GM18907 (cell line): ENCODE measurements around the gene GLI3.

Source experiments
- ATAC-seq: cut with Tn5 transposase; IDR thresholded peaks from one replicate; pipeline ENCODE4 v1.9.1; 2021; ENCODE audit warnings: mild to moderate bottlenecking, moderate library complexity; ENCODE audit not compliant: unreplicated experiment

Gene GLI3

DNA sequence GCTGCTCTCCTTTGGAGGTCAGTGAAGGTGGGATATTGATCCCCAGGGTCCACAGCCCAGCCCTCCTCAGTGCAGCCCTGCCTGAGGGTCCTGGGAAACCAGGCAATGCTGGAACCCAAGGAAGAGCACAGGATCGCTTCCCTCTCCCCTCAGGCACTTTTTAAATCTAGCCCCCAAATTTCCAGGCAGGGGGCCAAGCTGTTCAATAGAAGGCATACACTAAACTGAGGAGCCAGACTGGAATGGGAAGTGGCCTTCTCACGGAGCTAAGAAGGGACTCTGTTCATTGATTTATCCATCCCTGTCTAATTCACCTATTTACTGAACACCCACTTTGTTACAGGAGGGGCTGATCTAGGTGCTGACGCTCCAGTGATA, 60.3 kb downstream of the GLI3 start:
- ATAC-seq, result no peak

DNA sequence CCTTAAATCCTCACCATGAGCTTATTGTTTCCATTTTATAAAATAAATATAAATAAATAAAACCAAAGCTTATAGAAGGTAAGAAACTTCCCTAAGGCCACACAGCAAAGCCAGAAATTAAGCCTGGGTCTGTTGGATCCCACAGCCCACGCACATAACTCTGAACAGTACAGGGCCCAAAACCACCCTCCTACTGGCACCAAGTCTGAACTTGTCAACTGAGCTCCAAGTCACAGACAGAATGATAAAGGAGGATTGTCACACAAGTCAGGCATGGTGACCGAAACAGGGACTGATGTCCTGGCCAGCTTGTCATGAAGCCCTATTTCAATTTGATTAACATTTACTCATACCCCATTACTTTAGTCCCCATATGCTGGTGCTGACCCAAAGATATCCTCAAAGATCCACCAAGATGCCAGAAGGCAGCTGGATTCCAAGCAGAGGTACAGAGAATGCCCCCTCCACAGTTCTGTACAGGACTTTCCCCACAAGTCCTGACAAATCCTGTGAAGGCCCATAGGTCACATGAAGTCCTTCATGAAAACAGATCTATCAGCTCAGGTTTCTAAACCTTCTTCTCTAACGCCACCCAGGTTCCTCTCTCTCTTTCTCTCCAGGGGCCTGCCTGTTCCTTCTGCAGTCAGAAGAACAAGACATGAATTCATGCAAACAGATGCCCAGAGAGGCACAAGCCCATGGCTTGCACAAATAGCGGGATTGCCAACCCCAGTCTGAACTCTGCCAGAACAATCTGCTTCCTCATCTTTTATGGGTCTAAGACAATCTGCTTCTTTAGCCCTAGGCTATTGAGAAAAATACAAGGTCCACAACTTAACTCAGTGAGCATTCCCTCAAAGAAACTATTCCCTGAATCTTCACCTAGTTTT, 60.9 kb downstream of the GLI3 start:
- no peak for ATAC-seq

DNA sequence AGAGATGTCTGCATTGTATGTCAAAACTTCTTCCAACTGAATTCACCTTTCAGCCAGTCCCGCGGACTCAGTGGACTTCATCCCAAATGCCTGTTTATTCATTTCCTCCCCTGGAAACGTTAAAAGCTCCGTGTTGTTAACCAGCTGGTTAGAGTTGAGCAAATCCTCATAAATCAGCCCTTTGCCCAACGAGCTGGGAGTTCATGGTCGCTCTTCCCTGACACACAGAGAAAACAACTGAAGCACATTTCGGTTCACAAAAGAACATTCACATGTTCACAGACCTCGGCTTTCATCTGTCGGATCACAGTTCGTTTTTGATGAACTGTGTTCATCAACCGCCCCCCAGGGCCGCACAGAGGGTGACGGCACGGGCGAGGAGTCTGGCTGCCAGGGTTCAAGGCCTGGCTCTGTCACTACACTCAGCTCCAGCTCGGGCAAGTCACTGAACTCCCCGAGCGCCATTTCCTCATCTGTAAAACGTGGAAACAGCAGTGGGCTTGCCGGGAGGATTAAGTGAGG, 62.6 kb downstream of the GLI3 start:
- no peak for ATAC-seq

DNA sequence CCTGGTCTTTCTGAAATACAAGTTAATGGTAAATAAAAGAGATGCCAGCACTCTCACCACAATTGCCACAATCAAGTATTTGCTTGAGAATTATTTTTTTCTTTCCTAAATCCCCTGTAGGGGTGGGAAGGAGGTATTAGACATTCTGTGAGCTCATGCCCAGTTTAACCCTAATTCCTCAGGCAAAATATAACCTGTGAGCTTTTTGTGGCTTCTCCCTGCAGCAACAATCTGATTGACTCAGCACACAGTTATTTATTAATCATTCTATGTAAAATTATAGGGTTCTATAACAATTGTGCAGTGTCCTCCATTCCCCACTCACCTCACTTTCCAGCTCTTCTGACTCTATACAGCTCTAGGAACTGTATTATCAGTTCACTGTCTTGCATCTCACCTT, 66.3 kb downstream of the GLI3 start:
- no peak for ATAC-seq

DNA sequence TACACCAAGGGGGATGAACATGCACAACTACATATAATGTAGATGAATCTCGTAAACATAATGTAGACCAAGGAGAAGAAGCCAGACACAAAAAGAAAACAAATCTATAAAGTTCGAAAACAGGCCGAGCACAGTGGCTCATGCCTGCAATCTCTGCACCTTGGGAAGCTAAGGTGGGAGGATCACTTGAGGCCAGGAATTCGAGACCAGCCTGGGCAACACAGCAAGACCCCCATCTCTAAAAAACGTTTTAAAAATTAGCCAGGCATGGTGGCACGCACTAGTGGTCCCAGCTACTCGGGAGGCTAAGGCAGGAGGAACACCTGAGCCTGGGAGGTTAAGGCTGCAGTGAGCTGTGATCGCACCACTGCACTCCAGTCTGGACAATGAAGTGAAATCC, 68.5 kb downstream of the GLI3 start:
- no peak for ATAC-seq

DNA sequence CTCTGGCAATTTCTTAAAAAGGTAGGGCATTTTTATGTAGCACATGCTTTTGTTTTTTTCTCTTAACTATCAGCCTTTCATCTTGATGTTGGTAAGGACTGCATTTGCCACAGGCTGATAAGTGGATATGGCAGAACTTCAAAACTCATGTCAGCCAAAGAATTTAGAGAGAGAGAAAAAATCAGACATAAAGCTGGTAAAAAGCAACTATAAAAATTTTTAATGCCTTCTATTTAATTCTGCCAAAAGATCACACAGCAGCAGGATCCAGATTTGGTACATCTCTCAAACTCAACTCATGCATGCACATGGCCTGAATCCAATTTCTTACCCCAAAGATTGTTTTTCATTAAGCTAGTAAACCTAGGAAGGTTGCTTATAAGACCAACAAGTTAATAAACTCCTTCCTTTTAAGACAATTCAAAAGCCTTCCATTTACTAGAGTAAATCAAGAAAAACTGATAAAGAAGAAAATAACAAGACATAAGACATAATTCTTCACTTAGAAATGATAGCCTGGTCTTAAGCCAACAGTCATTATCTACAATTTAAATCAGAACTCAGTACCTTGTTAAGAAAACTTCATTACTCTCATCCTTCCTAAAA, 69.3 kb downstream of the GLI3 start:
- ATAC-seq, result no peak

DNA sequence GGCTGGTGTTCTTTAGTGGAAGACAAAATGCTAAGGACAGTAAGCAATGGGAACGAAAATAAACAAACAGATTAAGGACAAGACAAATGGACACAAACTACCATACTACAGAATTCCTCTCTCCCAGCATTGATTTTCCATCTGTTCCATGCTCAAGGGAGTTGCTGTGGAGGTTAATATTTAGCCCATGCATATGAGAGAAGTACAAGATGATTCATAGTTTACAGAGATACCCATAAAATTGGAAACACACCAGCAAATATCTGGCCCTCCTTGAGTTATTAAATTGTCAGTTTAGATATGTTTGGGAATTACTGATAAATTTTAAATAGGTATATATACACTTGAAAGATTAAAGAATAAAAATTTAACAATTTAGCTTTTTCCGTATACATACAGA, 69.8 kb downstream of the GLI3 start:
- no peak for ATAC-seq

DNA sequence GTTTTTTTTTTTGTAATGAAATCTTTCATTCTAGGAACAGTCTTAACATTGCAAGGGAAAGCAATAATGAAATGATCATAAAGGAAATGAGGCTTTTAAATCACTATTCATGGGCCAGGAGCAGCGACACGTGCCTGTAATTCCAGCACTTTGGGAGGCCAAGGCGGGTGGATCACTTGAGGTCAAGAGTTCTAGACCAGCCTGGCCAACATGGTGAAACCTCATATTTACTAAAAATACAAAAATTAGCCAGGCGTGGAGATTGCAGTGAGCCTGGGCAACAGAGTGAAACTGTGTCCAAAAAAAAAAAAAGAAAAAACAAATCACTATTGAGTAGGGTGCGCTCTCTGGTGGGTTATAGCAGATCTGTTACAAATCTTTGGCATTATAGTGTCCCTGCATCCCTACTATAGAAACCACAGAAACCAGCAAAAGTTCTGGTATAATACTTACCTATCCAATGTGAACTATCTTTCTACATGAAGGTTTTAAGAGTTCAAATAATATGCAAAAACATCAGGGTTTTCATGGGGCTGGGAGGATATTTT, 72.1 kb downstream of the GLI3 start:
- ATAC-seq, result no peak

DNA sequence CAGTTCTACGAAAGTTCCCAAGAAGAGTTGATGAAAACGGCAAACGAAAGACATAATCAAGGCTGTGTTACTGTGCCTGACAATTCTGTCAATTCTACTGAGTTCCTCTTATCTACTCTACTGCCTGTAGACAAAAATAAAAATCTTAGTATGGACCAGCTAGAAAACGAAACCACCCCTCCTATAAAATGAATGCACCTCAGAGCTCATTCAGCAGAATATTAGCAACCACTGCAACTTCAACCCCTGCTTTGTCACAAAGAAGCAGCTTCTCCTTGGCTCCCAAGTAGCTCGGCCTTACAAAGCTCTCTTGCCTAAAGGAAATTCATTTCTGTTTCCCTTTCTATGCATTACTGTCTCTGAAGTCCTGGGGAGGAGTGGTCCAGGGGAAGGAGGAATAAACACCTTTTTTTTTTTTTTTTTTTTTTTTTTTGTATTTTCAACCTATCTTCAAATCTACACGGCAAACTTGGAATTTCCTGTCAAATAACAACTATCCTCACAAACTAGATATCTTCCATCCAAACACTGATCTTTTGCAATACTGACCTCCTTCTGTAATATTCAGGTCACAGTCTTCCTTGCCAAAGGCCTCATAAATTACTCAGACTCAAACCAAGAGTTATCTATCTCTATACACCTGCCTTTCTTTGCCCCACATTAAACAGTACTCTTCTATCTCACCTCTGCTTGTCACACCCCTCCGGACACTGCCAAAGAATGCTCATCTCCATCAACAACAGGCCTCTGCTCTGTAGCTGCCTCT, 74.3 kb downstream of the GLI3 start:
- no peak for ATAC-seq

DNA sequence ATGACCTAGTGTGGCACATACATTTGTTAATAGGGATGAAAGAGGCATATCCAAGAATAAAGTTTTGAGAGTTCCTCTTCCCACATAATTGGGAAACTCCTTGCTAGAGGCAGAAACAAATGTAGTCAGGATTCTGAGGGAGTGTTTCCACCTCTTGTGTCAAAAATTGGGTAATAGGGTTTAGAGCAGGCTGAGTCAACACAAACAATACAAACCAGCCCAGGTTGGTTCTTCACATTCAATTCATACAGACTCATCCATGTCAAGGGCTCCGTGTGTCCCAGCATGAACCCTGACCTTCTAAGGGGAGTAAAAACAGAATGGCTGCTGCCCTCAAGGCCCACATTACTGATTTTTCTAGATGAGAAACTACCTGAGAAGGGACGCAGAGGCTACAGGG, 75.3 kb downstream of the GLI3 start:
- ATAC-seq, result no peak

DNA sequence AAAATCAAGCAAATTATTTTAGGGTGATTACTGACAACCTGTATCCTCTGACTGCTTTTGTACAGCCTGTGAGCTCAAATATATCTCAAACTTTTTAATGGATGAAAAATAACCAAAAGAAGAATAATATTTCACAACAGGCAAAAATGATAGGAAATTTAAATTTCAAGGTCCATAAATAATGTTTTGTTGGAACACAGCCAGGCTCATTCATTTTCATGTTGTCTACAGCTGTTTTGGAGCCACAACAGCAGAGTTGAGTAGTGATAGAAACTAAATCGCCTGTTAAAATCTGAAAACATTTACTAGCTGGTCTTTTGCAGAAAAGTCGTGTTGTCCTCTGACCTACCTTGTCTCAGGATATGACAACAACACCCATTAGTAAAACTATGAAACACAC, 75.9 kb downstream of the GLI3 start:
- no peak for ATAC-seq

DNA sequence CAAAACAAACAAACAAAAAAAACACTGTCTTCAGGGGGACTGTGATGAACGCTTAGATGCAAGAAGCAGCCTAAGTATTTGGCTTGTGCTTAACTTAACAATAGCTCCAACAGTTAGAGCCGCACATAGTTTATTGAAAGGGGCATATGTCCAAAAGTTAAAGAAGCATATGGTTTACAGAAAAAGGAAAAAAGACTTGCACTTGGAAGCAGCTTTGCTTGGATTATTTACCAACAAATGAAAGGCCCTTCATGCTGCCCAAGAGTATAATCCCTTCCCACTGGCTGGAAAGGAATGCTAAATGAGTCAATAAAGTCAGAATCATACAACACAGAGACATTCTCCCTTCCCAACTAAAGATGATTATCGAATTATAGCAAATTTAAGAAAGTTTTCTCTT, 77.9 kb downstream of the GLI3 start:
- no peak for ATAC-seq

DNA sequence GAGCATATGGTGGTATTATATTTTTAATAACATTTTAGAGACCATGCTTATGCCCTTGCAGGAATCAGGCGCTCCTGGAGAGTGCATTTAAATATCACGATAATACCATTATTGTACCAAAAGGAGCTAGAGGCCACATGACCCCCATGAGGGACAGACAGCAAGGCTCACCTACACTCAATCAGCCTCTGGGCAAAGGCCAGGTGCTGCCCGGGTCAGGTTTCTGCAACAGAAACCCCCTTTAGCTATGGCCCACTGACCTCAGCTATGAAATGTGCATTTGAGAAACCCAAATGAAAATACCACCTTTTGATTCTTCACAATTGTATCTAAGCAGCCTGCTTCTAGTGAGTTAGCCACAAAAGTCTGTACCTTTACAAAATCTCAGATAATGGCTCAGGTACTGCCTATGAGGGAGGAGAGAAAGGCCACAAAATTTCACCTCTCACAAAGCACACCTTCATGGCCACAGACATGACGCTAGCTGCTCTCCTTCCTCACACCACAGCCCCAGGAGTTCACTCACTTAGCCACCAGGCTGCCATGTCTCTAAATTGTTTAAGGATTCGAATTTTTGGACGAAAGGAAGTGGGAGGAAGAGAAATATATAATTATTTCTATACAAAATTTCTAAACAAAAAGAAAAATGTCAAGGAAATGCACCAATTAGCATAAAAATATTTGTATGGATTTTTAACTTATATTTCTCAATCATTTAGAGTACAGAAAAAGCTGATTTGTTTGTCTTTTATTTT, 79.9 kb downstream of the GLI3 start:
- ATAC-seq, result no peak

DNA sequence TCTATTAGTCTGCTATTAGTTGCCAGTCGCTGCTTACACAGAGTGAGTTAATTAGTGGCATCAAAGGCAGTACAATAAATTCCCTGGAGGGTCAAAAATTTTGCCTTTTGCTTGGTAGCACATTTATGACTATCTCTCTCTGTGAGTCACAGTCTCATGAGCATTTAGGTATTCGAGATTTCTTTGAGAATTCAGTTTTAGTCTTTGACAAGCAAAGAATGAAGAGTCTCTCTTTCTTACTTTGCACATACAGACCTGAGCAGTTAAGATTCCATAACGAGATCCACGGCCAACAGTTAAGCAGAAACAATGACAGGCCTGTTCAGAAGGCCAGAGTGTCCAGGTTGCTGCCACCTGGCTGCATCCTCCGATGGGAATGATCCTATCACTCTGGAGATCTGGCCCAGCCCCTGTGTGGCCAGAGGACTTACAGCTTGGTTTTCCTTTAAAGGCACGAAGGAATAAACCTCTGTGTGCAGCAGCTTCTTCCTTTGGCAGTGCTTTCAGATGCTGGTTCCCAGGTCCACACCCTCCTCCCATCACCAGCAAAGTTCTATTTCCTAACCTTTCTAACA, 80.6 kb downstream of the GLI3 start:
- no peak for ATAC-seq

DNA sequence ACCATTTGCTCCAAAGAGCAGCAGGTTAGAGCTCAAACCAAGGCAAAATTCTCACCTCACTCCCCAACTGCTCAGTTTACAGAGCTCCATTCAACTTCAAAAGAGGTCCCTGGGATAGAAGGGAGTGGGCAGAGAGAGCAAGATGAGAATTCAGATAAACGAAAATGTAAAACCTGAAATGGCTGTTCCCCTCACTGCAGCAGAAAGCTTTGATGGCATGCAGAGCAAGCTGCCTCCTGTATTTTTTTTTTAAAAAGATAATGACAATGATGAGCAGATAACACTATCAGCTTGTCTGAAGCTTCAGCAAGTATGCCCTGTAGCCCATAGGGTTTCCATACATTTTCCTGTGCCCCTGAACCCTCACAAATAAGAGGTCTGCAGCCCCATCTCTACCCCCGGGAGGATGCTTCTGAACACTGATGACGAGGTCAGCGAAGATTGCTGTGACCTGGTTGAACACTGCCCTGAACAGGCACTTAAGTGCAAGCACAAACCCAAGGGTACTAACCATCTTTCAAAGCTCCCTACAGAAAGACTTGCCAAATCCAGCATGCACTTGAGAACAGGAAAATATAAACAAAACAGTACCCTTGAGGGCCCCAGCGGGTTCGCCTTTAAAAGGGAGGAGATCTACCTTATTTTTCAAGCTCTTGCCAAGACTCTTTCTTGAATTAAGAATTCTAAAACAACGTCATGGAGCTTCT, 81.3 kb downstream of the GLI3 start:
- ATAC-seq, result no peak

DNA sequence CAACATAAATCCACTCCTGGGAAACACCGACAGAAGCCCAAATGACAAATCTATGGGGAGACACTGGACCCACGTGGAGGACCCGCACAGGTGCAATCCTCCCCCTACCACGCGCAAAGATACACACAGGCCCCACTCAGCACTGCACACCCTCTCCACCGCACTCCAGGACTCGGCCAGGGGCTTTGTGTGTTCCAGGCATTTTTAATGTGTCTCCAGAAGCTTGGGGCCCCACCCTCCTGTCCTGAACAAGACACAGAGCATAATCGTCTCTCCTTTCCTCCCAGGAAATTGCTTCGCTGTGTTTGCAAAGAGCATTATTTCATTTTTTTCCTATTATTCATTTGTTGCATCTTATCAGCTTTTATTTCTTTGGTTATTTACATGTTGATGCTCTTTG, 82.8 kb downstream of the GLI3 start:
- ATAC-seq, result no peak

DNA sequence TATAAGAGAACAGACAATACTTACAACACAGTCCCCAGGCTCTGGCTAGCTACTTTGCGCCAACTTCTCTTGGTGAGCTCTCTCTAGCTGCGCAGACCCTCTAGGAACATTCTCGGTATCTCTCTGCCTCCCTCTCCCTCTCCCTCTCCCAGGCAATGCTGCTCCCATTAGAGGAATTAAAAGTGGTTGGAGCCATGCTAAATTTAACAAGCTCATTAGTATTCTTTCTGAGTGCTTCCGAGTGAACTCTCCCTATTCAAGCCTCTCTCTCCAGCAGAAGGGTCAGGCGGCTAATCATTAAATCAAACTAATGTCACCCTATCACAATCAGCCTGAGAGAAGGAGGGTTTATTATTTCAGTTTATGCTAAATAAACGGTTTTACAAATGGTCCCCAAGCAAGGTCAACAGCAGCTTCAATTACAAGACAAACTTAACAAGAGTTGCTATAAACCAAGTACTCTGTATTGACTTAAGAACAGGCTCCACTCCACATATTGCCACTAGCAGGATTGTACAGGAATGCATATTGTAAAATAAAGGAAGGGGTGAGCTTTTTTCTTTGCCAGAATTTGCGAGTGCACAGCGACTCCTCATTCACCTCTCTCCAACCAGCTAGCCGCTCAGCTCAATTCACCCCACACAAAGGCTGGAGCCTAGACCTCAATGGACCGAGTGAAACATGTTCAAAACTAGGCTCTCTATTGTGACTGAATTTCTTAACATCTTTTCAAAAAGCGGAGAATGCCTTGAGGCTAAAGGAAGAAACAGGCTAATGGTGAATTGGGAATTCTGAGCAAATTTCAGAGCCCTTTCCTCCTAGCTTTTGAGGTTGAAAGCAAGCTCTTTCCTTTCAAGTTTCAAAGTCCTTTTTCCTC, 84.4 kb downstream of the GLI3 start:
- ATAC-seq, result no peak

DNA sequence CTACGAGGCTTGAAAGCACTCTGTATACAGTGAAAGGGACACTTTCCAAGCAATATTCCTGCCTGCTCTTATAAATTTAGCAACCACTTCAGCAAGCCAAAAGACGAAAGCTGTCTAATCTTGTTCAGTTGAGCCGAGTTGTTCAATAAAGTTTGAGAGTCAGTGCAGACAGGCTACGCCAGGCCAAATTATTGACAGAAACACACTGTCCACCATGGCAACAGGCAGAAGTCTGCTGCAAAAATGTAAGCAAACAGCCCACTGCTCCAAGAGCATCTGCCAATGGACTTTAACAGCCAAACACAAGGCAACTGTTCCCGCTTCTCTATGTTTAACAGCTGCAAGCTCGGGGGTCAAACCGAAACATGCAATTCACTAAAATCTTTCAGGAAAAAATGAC, 85.7 kb downstream of the GLI3 start:
- no peak for ATAC-seq

DNA sequence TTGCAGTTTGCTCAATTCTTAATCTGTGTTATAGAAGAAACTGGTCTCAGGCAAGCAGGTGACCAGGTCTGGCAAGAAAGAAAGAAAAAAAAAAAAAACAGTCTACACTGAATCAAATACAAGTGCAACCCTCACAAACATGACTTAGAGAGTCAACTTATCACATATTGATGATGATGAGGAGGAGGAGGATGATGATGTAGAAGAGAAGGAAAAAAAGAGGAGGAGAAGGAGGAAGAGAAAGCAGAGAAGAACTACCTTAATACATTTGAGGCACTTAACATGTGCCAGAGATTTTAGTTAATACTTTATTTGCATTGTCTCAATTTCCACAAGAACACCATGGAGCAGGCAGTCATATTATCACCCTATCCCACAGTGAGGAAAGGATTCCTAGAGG, 91.5 kb downstream of the GLI3 start:
- ATAC-seq, result no peak
